Astrocyte (in vitro differentiated cells and primary cell): ENCODE data around the gene UTS2. TPM values are rescaled to one million over a fixed set of nuclear protein-coding genes. Genes with fewer than 3 reads are reported as not detected.

Source experiments
- DNase-seq: peaks from one replicate; pipeline ENCODE4 v3.0.0-alpha.2; 2010; ENCODE audit warnings: low read depth
- FAIRE-seq: peaks from 2 replicates; lab custom pipeline; 2011; peaks lifted over from hg19 to GRCh38; lab: Jason Lieb, UNC
- H2AFZ ChIP-seq: 2 replicates; pipeline ENCODE4 v1.6.0; 2012; ENCODE audit warnings: low read depth, low read length, inconsistent platforms
- H3K27ac ChIP-seq: 2 replicates; pipeline ENCODE4 v1.5.1; 2011; ENCODE audit warnings: low read depth, low read length, inconsistent platforms
- H3K27me3 ChIP-seq: 2 replicates; pipeline ENCODE4 v1.6.0; 2011; ENCODE audit warnings: low read length, inconsistent platforms; ENCODE audit not compliant: insufficient read depth
- H3K36me3 ChIP-seq: 2 replicates; pipeline ENCODE4 v1.5.1; 2011; ENCODE audit warnings: low read length, inconsistent platforms; ENCODE audit not compliant: insufficient read depth
- H3K4me1 ChIP-seq: 2 replicates; pipeline ENCODE4 v1.5.1; 2011; ENCODE audit warnings: low read length, inconsistent platforms; ENCODE audit not compliant: insufficient read depth
- H3K4me2 ChIP-seq: 2 replicates; pipeline ENCODE4 v1.6.0; 2012; ENCODE audit warnings: low read length, inconsistent platforms
- H3K4me3 ChIP-seq: 2 replicates; pipeline ENCODE4 v1.5.1; 2011; ENCODE audit warnings: low read depth, mild to moderate bottlenecking, low read length, inconsistent platforms; ENCODE audit not compliant: insufficient read depth
- H3K79me2 ChIP-seq: 2 replicates; pipeline ENCODE4 v1.6.0; 2012; ENCODE audit warnings: mild to moderate bottlenecking, low read length, inconsistent platforms; ENCODE audit not compliant: insufficient read depth
- H3K9ac ChIP-seq: 2 replicates; pipeline ENCODE4 v1.6.0; 2012; ENCODE audit warnings: mild to moderate bottlenecking, low read length, inconsistent platforms
- H3K9me3 ChIP-seq: 2 replicates; pipeline ENCODE4 v1.5.1; 2012; ENCODE audit warnings: low read depth, mild to moderate bottlenecking, low read length, inconsistent platforms; ENCODE audit not compliant: insufficient read depth
- H4K20me1 ChIP-seq: 2 replicates; pipeline ENCODE4 v1.6.0; 2012; ENCODE audit warnings: low read length, inconsistent platforms; ENCODE audit not compliant: insufficient read depth
- H3K27ac Mint-ChIP-seq: one replicate; pipeline ENCODE4 v1.8.0; 2021; ENCODE audit warnings: mild to moderate bottlenecking, mixed read lengths; ENCODE audit not compliant: unreplicated experiment
- H3K27me3 Mint-ChIP-seq: one replicate; pipeline ENCODE4 v1.8.0; 2021; ENCODE audit warnings: low read depth, mixed read lengths; ENCODE audit not compliant: unreplicated experiment
- H3K36me3 Mint-ChIP-seq: one replicate; pipeline ENCODE4 v1.8.0; 2021; ENCODE audit warnings: low read depth, mixed read lengths; ENCODE audit not compliant: unreplicated experiment
- H3K4me1 Mint-ChIP-seq: one replicate; pipeline ENCODE4 v1.8.0; 2021; ENCODE audit warnings: low read depth, mixed read lengths; ENCODE audit not compliant: unreplicated experiment
- H3K4me3 Mint-ChIP-seq: one replicate; pipeline ENCODE4 v1.8.0; 2021; ENCODE audit warnings: mild to moderate bottlenecking, moderate library complexity, mixed read lengths; ENCODE audit not compliant: unreplicated experiment
- H3K9me3 Mint-ChIP-seq: one replicate; pipeline ENCODE4 v1.8.0; 2021; ENCODE audit warnings: mild to moderate bottlenecking, mixed read lengths; ENCODE audit not compliant: unreplicated experiment
- EZH2 ChIP-seq: IDR thresholded peaks from 2 replicates; pipeline ENCODE4 v1.6.1; 2012; ENCODE audit warnings: mild to moderate bottlenecking, low read length, inconsistent platforms; ENCODE audit not compliant: insufficient read depth
- total RNA-seq: library from RNA; stranded (reverse); gene quantifications from 2 replicates; pipeline ENCODE4 v1.2.1, GENCODE V29; 2021
- TF ChIP-seq, protein P1 (sequence below): IDR thresholded peaks from 2 replicates; pipeline ENCODE4 v1.5.1; 2011; ENCODE audit warnings: low read depth, mild to moderate bottlenecking, inconsistent platforms, low read length, moderate library complexity; ENCODE audit not compliant: insufficient read depth

The UTS2 gene
- total RNA-seq, 1 donor from 2014 or later = not detected

DNA sequence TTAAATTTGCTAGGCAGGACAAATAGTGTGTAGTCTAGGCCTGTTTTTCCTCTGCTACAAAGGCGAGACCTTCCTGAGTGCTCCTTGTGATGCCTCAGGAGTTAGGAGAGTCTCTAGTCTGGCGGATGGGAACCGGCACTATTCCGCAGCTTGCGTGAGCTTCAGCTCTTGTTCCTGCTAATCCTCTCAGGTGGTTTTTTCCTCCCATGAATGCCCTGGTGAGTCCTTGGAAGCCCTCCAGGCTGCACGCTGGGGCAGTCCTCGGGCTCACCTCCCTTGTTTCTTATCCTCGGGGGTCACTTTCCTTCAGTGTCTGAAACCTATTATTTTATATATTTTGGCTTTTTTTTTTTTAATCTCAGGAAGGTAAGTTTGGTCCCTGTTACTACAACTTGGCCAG is 28.2 kb downstream of the UTS2 start:
- Histone ChIP-seq H3K36me3 (peaks cover 3% of the 10 kb centered on the region), H3K27ac (no peak overlapping the region), H3K4me2 (no peak overlapping the region), H4K20me1 (no peaks in the 10 kb centered on the region), H3K4me3 (no peak overlapping the region), H3K79me2 (no peaks in the 10 kb centered on the region), H3K9ac (no peak overlapping the region), H3K27me3 (no peaks in the 10 kb centered on the region), H2AFZ (no peak overlapping the region), H3K9me3 (no peaks in the 10 kb centered on the region), H3K4me1 (no peaks in the 10 kb centered on the region)
- DNase-seq = no peak
- no peaks in the 10 kb centered on the region for H3K4me1 Mint-ChIP-seq
- H3K4me3 Mint-ChIP-seq = no peak overlapping the region
- no peaks in the 10 kb centered on the region for H3K9me3 Mint-ChIP-seq
- H3K36me3 Mint-ChIP-seq = no peaks in the 10 kb centered on the region
- no peak for TF ChIP-seq EZH2
- TF ChIP-seq, protein P1, sequence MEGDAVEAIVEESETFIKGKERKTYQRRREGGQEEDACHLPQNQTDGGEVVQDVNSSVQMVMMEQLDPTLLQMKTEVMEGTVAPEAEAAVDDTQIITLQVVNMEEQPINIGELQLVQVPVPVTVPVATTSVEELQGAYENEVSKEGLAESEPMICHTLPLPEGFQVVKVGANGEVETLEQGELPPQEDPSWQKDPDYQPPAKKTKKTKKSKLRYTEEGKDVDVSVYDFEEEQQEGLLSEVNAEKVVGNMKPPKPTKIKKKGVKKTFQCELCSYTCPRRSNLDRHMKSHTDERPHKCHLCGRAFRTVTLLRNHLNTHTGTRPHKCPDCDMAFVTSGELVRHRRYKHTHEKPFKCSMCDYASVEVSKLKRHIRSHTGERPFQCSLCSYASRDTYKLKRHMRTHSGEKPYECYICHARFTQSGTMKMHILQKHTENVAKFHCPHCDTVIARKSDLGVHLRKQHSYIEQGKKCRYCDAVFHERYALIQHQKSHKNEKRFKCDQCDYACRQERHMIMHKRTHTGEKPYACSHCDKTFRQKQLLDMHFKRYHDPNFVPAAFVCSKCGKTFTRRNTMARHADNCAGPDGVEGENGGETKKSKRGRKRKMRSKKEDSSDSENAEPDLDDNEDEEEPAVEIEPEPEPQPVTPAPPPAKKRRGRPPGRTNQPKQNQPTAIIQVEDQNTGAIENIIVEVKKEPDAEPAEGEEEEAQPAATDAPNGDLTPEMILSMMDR = no peak
- no peak for FAIRE-seq
- H3K27ac Mint-ChIP-seq = no peak overlapping the region
- no peaks in the 10 kb centered on the region for H3K27me3 Mint-ChIP-seq

DNA sequence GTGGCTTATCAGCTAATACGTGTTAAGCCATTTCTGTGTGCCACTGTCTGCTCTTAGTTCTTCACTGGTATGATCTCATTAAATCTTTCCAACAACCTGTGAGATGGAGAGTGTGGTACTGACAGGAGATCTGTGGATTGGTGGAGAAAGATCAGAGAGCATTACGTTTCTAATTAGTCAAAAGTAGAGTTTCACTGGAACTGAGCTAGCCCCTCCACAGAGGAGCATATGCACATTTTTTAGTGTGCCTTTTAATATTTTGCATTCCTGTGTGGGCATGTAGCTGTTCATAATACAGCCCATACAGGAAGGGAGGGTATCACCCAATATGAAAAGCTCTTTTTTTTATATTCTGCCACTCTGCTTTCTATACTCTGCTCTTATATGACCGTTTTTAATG is 31.6 kb downstream of the UTS2 start:
- Mint-ChIP-seq H3K36me3 (no peaks in the 10 kb centered on the region), H3K9me3 (no peaks in the 10 kb centered on the region), H3K4me1 (no peaks in the 10 kb centered on the region), H3K27me3 (no peaks in the 10 kb centered on the region), H3K27ac (no peak overlapping the region), H3K4me3 (no peak overlapping the region)
- H3K27me3 ChIP-seq = no peaks in the 10 kb centered on the region
- DNase-seq (no peak), FAIRE-seq (no peak)
- H4K20me1 ChIP-seq = no peaks in the 10 kb centered on the region
- no peak overlapping the region for H3K27ac ChIP-seq
- H3K4me3 ChIP-seq = no peak overlapping the region
- peaks cover 3% of the 10 kb centered on the region for H3K36me3 ChIP-seq
- H2AFZ ChIP-seq = no peak overlapping the region
- TF ChIP-seq, protein P1 = no peak
- no peak for TF ChIP-seq EZH2
- H3K9ac ChIP-seq = no peak overlapping the region
- no peaks in the 10 kb centered on the region for H3K4me1 ChIP-seq
- no peaks in the 10 kb centered on the region for H3K79me2 ChIP-seq
- no peaks in the 10 kb centered on the region for H3K9me3 ChIP-seq
- H3K4me2 ChIP-seq = no peak overlapping the region

DNA sequence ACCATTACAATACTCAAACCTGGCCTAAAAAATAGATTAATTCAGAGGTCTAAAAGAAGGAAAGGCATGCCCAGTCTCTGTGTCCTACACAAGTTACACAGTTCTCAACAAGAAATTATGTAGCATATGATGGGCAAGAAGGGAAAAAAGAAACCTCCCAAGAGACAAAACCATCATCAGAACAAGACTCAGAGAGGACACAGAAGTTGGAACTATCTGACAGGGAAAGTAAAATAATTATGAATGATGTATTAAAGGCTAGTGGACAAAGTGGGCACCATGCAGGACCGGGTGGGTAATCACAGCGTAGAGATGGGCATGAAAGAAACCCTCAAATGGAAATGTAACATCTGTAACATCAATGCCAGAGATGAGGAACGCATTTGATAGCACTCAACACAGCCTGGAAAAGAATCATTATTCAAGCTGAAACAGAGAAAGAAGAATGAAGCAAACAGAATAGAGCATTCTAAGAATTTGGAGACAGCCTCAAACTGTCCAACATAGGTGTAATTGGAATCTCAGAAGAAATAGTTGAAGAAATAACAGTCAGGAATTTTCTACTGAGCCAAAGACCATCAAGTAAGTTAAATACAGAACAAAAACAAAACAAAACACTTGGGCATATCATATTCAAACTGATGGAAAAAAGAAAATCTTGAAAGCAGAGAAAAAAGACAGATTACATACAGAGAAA is 39.0 kb downstream of the UTS2 start:
- Histone ChIP-seq H4K20me1 (no peaks in the 10 kb centered on the region), H3K27me3 (no peaks in the 10 kb centered on the region), H3K4me3 (no peak overlapping the region), H3K36me3 (no peaks in the 10 kb centered on the region), H2AFZ (no peak overlapping the region), H3K4me1 (no peaks in the 10 kb centered on the region), H3K4me2 (no peak overlapping the region), H3K9ac (no peak overlapping the region), H3K79me2 (no peaks in the 10 kb centered on the region), H3K9me3 (peaks cover 10% of the 10 kb centered on the region), H3K27ac (no peak overlapping the region)
- Mint-ChIP-seq H3K4me1 (peaks cover 8% of the 10 kb centered on the region), H3K9me3 (peaks cover 8% of the 10 kb centered on the region), H3K36me3 (peaks cover 8% of the 10 kb centered on the region), H3K27ac (no peak overlapping the region), H3K4me3 (no peak overlapping the region), H3K27me3 (no peaks in the 10 kb centered on the region)
- TF ChIP-seq EZH2 = no peak
- TF ChIP-seq, protein P1 = no peak
- FAIRE-seq (no peak), DNase-seq (no peak)
